CD4-positive, alpha-beta T cell treated with Interleukin-6 at 100 ng/mL for 8 hours (primary cell): ENCODE measurements around the gene ABCG8.

Source experiments
- DNase-seq: peaks from one replicate; pipeline ENCODE4 v3.0.0-alpha.2; 2020; ENCODE audit warnings: mixed read lengths, low spot score

The ABCG8 gene

DNA sequence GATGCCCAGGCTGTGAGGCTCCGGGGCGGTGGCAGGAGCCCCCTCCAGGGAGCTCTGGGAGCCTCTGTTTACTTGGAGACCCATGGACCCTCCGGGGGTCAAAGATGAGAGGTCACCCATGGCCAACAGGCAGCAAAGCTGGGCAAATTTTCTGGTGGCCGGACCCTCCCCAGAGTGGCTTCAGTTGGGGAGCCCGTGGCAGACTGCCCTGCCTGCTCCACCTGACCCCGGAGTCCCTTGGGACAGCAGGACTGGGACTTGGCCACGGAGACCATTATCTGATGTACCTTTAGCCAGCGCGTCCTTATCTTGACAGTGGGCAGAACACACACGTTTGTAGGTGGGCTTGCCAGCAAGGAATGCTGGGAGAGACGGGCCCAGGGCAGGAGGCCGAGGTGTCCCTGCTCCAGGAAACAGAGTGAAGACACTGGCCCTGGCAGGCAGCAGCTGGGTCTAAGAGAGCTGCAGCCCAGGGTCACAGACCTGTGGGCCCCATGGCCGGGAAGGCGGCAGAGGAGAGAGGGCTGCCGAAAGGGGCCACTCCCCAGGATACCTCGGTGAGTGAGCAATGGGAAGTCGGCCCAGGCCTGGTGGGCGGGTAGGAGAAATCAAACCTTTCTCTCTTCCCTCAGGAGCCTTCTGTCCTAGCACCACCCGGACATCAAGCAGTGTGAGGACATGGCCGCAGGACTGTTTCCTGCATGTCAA is at the start of gene ABCG8, which contains the start of gene ABCG5:
TSS of gene ABCG8 (plus strand) at position 412 of the 708 bp plus-strand sequence. CDS start at position 495, 83 bp downstream.
TSS of gene ABCG5 (minus strand) at position 280 of the 708 bp plus-strand sequence. CDS start at position 120, 160 bp downstream.
- DNase-seq = no peak

DNA sequence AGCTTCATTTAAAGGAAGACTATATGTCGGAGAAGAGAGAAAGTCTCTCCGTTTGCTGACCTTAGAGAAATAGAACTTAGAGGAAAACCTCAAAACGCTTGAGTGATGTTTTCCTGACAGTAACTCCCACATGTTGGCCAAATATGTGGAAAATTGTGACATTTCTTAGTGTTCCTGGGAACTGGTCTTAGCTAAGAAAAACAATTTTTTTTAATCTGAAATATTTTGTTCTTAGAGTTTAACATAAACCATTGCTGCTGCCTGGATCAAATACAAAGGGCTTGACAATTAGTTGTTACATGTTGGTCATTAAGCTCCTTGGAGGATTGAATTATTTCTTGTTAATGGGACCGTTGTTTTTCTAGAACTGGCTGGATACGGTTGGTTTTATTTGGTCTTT is 48.6 kb upstream of the ABCG8 start:
- no peak for DNase-seq

DNA sequence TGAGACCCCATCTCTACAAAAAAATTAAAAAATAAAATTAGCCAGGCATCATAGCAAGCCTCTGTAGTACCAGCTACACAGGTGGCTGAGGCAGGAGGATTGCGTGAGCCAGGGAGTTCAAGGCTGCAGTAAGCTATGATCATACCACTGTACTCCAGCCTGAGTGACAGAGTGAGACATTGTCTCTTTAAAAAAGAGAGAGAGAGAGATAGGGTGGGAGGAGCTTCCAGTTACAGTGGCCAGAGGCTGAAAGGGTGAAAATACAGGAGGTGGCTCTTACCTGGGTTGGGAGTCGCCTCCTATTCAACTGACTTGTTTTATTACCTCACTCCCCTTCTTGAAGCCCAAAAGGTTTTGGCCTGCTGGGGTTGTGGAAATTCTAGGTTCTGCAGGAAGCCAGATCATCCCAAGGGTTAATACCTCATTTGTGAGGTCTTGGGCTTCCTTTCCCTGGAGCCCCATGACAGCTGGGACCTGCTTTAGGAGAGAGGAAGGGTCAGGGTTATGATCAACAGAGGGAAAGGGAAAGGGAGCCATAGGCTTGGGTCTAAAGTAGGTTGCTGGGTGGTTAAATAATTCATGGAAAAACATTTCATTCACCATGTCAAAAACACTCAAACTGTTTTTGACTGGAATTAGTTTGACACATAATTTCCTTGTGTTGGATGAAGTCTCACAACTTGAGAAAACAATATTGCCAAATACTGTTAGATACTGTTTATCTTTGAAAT is 47.6 kb upstream of the ABCG8 start:
- DNase-seq = no peak

DNA sequence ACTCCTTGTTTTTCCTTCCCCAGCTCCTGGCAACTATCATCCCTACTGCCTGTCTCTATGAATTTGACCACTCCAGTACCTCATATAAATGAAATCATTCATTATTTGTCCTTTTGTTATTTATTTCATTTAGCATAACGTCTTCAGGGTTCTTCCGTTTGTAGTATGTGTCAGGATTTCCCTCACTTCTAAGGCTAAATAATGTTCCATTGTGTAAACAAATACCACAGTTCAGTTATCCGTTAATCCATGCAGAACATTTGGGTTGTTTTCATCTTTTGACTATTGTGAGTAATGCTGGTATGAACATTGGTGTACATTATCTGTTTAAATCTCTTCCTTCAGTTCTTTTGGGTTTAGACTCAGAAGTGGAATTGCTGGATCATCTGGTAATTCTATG is 46.1 kb upstream of the ABCG8 start:
- no peak for DNase-seq

DNA sequence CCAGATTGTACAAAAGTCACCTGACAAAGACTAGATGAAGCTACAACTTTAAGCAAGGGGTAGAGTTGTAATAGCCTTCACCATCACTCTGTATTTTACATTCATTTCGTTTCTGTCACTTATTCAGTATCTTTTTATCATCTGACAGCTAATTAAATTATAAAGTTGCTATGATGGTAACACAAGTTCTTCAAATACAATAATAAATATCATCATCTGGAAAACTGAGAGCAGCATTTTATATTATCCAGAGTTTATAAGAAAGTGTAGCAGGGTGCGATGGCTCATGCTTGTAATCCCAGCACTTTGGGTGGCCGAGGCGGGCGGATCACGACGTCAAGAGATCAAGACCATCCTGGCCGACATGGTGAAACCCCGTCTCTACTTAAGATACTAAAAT is 43.8 kb upstream of the ABCG8 start:
- DNase-seq = no peak

DNA sequence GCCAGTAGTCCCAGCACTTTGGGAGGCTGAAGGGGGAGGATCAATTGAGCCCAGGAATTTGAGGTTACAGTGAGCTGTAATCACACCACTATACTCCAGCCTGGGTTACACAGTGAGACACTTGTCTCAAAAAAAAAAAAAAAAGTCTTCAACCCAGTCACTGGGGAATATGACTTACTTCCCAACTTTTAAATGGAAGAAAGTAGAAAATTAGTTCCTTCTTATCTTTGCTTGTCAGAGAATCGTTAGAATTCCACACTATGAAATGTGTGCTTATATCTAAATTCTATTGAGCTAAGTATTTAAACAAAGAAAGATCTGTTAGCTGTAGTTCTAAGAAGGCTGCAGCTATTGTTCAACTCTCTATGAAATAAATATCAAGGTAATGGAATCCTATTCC is 42.6 kb upstream of the ABCG8 start:
- no peak for DNase-seq

DNA sequence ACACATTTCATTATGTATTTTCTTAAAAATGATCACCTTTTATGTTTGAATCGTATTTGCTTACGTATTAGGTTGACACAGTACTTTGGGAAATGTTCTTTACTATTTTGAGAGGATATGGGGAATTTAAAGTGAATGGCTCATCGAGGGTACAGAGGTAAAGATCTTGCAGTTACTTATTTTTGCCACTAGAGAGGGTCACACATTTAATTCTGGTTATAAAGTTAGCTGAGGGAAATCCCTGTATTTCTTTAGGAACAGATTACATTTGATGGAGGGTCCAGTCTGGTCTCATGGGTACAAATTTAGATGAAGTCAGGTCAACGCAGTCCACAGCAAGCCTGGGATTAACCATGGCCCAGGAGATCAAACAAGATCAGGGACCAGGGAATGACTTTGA is 40.5 kb upstream of the ABCG8 start:
- no peak for DNase-seq

DNA sequence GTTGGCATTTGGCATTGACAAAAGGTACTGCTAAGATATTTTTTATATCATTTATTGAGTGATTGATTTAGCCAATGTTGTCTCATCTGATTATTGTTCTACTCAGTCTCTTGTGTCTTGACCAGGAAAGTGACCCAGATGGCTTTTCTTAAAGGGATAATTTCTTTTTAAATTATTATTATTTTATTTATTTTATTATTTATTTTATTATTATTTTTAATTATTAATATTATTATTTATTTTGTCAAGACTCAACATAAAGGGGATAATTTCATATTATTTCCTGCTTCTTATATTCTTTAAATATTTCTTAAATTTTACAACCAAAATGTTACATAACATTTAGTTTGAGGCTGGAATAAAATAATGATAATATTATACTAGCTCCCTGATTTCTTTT is 37.9 kb upstream of the ABCG8 start:
- DNase-seq = no peak

DNA sequence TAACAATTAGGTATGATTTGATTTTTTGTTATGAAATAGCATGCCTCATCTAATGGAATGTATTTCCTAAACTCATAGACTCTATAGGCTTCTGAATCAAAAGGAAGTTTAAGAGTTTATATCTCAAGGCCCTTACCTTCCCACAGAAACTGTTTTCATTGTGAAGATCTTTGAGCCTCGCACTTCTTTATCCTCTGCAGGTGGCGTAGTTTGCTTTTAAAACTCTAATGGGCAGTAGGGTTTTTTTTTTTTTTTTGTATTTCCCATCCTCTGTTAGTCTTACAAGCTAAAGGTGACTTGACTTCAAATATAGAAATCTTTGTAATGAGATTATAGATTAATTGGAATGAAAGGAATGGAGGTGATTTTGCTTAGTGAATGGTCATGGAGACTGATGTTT is 36.6 kb upstream of the ABCG8 start:
- DNase-seq = no peak

DNA sequence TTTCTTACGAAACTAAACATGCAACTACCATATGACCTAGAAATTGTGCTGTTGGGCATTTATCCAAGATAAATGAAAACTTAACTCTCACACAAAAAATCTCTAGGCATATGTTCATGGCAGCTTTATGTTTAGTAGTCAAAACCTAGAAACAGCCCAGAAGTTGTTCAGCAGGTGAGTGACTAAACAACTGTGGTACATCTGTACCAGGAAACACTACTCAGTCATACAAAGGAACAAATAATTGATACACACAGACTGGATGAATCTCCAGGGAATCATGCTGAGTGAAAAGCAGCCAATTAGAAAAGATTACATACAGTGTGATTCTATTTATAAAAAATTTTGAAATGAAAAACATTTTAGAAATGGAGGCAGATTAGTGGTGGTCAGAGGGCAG is 35.7 kb upstream of the ABCG8 start:
- no peak for DNase-seq

DNA sequence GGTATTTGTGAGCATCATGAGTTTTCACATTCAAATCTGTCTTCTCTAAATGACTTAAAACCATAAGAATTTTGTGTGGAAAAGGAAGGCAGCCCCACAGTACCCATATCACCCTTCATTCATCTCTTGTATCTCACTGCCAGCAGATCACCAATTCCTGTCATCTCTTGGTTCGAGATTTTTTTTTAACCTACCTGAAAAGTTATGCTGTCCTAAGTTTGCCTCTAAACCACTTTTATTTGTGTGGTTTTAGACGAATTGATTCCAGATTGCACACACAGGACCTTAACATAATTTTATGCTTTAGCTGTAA is 32.1 kb upstream of the ABCG8 start:
- no peak for DNase-seq

DNA sequence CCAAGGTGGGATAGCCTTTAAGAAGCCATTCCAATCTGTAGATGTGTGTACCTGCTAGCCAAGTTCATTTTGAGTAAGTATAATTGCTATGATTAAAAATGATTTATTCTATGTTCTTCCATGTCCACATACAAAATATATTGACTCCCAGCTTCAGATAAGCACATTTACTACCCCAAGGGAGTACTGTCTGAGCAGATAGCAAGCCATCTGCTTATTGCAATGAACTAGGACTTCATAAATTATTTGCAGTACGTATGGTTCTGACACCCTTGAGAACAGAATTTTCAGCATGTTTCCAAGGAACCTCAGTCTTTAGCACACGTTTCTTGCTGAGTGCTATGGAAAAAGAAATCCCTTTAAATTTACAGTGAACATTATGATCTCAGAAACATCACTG is 28.3 kb upstream of the ABCG8 start:
- DNase-seq = no peak

DNA sequence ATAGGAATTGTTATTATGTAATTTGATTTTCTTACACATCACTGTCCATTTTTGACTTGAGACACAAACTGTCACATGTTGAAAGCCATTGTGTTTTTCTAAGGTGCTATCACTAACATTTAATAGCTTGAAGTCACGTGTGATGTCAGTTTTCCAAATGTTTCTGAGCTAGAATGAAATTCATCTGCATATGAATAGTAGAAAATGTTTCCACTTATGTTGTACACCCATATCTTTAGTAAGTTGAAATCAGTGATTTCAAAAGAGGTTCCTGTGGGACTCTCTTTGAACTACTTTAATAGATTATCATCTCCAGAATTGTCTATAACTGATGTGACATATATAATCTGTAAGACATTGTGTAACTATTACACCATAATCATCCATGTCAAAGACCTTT is 27.9 kb upstream of the ABCG8 start:
- DNase-seq = no peak

DNA sequence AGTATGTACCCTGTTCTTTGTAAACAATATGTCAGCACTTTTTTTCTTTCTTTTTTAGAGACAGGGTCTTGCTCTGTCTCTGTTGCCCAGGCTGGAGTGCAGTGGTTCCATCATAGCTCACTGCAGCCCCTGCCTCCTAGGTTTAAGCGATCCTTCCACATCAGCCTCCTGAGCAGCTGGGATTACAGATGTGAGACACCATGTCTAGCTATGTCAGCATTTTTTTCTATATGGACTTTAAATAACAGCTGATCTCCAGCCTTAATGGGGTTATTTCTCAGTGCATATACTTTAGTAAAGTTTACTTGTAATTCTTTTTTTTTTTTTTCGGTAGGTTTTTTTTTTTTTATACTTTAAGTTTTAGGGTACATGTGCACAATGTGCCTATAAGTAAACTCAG is 26.8 kb upstream of the ABCG8 start:
- no peak for DNase-seq

DNA sequence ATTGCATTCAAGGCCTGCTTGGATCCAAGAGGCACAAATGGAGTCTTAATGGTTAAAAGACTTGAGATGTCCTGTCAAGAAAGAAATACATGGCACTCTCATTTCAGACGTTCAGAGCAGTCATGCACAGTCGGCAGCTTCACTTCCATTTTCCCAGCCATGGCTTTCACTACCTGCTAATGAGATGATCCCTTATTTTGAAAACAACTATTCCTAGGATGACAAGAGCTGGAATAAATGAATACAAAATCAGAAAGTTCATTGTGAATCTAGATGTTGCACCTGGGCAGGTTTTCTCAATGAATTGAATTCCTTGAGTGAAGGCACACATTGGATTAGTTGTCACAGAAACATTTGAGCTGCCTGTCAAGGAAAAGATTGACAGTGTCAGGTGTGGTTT is 25.8 kb upstream of the ABCG8 start:
- no peak for DNase-seq

DNA sequence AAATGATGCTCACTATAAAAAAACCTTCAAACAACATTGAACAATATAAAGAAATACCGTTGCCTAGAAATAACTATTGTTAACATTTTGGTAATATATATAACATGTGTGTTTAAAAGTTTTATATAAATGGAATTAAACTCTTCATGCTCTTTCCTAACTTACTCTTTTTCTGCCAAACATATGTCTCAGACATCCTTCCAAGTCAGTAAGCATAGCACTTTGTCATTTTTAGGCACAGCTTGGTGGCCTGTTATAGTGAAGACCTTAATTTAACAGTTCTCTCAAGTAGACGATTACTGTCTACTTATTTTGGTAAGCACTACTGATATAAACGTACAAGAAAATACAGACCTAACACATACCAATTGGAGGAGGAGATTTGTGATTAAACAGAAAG is 24.1 kb upstream of the ABCG8 start:
- DNase-seq = no peak

DNA sequence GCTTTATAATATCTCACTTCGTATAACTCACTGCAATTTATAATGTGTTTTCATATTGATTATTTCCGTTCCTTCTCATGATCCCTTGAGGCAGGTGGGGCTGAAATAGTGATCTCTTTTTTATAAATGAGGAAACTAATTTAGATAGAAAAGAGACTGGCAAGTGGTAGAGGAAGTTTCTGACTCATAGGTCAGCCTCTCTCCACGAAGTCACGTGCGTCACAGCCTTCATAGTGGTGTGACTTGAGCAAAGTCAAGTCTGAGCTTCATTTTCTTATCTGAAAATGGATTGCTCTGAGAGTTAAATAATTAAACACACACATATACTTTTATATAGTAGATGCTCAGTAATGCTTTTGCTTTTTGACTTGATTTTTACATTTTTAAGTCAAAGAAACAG is 20.0 kb upstream of the ABCG8 start:
- no peak for DNase-seq

DNA sequence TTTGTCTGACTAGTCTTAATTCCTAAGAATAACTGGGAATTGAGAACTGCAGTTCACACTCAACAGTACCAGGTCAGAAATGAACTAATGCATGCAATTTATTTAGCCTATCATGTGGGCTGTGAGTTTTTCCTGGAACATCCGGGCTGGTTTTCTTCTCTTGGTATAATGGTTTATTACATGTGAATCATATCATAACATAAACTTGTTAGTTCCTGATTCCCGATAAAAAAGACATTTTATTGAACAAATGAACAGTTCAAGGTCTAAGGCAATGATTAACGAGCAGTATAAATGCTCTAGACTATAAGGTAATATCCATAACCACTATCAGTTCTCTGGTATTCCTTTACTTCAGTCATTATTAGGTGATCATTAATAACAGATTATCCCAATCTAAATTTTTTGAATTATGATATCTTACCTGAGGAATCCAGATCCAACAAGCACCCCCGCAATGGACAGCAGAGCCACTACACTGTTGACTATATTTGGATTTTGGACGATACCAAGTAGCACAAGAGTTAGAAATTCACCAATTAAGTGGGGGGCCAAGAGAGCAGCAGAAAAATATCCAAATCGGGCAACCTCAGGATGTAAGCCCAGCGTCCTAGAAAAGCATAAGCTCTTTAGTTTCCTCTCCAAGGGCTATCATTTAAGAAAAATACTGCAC is 19.1 kb upstream of the ABCG8 start:
- DNase-seq = no peak

DNA sequence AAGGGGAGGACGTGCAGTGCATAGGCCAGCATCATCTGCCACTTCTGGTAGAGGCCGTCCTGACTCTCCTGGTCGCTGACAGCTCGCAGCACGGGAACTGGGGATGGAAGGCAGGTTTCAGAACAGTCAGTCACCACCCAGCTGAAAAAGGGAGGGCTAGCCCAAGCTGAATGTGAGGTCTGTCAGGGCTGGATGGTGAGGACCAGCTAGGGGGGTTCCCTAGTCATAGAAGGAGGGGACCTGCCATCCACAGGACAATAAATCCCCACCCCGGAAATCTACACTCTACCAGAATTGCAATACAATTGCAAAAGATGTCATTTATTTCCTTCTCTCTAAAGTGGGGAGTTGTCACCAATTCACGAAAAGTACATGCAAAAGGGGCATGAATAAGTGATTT is 15.9 kb upstream of the ABCG8 start:
- DNase-seq = no peak

DNA sequence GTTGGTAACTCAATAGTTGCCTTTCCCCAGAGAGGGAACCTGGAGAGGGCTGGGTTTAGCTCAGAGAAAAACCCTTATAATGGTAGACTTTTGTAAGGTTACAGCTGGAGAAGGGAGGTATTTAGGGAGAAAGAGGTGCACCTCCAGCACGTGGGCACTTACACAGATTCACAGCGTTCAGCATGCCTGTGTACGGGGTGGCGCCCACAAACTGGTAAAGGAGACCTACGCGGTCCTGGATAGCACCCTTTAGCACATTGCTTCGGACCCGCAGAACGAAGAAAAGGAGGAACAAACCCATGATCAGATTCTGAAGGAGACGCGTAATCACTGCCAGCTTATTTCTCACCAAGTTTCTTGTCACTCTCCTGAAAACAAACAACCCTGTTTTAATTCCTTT is 15.0 kb upstream of the ABCG8 start:
- DNase-seq = no peak

DNA sequence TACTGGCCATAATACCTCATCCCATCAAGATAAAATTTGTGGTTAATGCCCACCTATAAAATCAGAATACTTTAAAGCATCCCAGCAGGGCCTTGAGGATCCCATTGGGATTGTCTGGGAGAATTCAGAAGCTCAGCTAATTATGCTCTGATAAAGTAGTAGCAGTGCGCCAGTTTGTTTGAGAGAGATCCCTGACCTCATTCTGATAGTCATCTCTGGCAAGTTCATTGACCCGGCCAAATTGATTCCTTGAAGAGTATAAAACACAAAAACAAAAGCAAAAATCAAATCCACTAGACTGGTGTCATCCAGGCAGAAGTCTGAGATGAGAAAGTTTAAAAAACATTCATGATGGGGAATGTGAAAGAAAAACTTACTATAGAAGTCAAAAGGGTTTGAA is 14.3 kb upstream of the ABCG8 start:
- DNase-seq = no peak

DNA sequence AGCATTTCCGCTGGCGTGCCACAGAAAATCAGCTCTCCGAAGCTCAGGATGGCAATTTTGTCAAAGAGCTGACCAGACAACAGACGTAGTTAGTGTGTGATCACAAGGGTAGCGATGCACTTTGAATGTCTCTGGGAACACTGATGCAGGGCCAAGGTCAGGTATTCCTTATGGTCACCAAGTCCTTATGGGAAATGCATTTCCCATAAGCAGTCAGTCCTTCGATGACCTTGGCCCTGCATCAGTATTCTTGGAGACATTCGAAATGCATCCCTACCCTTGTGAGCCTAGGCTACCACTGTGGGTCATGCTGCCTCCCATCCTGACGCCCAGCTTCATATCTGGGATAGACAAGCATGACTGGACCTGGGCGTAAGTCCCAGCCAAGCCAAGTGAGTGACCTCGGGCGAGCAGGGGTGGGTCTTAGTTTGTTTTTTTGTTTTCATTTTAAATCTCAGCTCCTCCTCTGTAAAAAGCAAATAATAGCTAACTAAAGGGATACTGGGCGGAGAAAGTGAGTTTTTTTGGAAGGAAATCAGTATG is 13.7 kb upstream of the ABCG8 start:
- no peak for DNase-seq

DNA sequence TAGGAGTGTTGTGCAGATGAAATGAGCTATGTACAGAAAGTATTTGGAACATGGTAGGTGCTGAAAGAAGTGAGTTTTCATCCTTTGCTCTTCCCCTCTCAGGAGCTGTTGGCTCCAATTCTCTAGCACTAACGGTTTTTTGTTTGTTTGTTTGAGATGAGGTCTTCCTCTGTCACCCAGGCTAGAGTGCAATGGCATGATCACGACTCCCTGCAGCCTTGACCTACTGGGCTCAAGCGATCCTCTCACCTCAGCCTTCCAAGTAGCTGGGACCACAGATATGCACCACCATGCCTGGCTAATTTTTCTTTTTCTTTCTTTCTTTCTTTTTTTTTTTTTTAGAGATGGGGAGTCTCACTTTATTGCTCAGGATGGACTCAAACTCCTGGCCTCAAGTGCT is 12.9 kb upstream of the ABCG8 start:
- no peak for DNase-seq
